Endothelial cell of umbilical vein (primary cell): ENCODE measurements around the gene EPB41L1. TPM values are rescaled to one million over a fixed set of nuclear protein-coding genes. Genes with fewer than 3 reads are reported as not detected.

Experiments used
- BruUV-seq: library from RNA; stranded (reverse); fragments of 400-500 nt; replicated peaks from 2 replicates; lab custom pipeline; 2021; lab: Mats Ljungman, UMichigan
- CTCF ChIA-PET: fragments of 300-600, 350-600 bp; sonication (Branson Sonifier 250); formaldehyde crosslinking; loops from one replicate; lab custom pipeline; 2021; ENCODE audit warnings: antibody characterized with exemption, inconsistent platforms; lab: Charles Lee
- POLR2A ChIA-PET: fragments of 300-600, 350-600 bp; sonication (Branson Sonifier 250); formaldehyde crosslinking; loops from one replicate; lab custom pipeline; 2021; ENCODE audit warnings: antibody characterized with exemption, inconsistent platforms; lab: Charles Lee
- DNase-seq: peaks from one replicate; pipeline ENCODE4 v3.0.0-alpha.2; 2011; ENCODE audit warnings: low read depth, low spot score
- FAIRE-seq: peaks from 2 replicates; lab custom pipeline; 2011; peaks lifted over from hg19 to GRCh38; lab: Jason Lieb, UNC
- H2AFZ ChIP-seq: 2 replicates; pipeline ENCODE4 v1.6.0; 2012; ENCODE audit warnings: low read depth, low read length, control low read depth, inconsistent platforms
- H3K27ac ChIP-seq: 2 replicates; pipeline ENCODE4 v1.5.1; 2011; ENCODE audit warnings: low read depth, mild to moderate bottlenecking, control low read depth, low read length, moderate library complexity; ENCODE audit not compliant: insufficient read depth
- H3K27me3 ChIP-seq, 2 experiments: 2 replicates each; pipeline versions ENCODE4 v1.6.0 to v1.6.1; 2011; ENCODE audit warnings: low read length in 2 of 2, mixed read lengths in 1 of 2; ENCODE audit not compliant: control insufficient read depth in 2 of 2, insufficient read depth in 2 of 2
- H3K36me3 ChIP-seq, 2 experiments: 2 replicates in 1 of 2; 3 replicates in 1 of 2; pipeline ENCODE4 v1.5.1; 2011; ENCODE audit warnings: low read length in 2 of 2, mild to moderate bottlenecking in 1 of 2, moderate library complexity in 1 of 2; ENCODE audit not compliant: control insufficient read depth in 2 of 2, insufficient read depth in 2 of 2; ENCODE audit errors: extremely low read depth in 1 of 2
- H3K4me1 ChIP-seq: 3 replicates; pipeline ENCODE4 v1.5.1; 2011; ENCODE audit warnings: mild to moderate bottlenecking, low read length; ENCODE audit not compliant: control insufficient read depth, insufficient read depth; ENCODE audit errors: extremely low read depth
- H3K4me2 ChIP-seq: 2 replicates; pipeline ENCODE4 v1.6.1; 2011; ENCODE audit warnings: low read length, control low read depth, mixed read lengths; ENCODE audit not compliant: insufficient read depth
- H3K4me3 ChIP-seq, 3 experiments: fragments of 200-600 bp in 1 of 3; sonication (generic), shearing (Covaris generic) in 1 of 3; replicated peaks in 1 of 3; 2 replicates each; pipeline ENCODE4 v1.5.1; 2011 to 2016; ENCODE audit warnings: control low read depth in 3 of 3, low read length in 3 of 3, mild to moderate bottlenecking in 2 of 3, inconsistent platforms in 1 of 3, low read depth in 1 of 3, moderate library complexity in 1 of 3; ENCODE audit not compliant: insufficient read depth in 1 of 3
- H3K79me2 ChIP-seq: 2 replicates; pipeline ENCODE4 v1.6.0; 2012; ENCODE audit warnings: low read length, inconsistent platforms; ENCODE audit not compliant: control insufficient read depth, insufficient read depth
- H3K9ac ChIP-seq: replicated peaks from 2 replicates; pipeline ENCODE3; 2011; ENCODE audit warnings: low read length, control low read depth; ENCODE audit not compliant: insufficient read depth; ENCODE audit errors: extremely low read depth
- H3K9me1 ChIP-seq: replicated peaks from 3 replicates; pipeline ENCODE4 v1.6.0; 2011; ENCODE audit warnings: mild to moderate bottlenecking, low read length; ENCODE audit not compliant: control insufficient read depth, insufficient read depth; ENCODE audit errors: extremely low read depth
- H3K9me3 ChIP-seq: replicated peaks from 2 replicates; pipeline ENCODE4 v1.5.1; 2012; ENCODE audit warnings: low read length, inconsistent platforms; ENCODE audit not compliant: control insufficient read depth, insufficient read depth
- H4K20me1 ChIP-seq: replicated peaks from 2 replicates; pipeline ENCODE3; 2011; ENCODE audit warnings: mild to moderate bottlenecking, low read length; ENCODE audit not compliant: control insufficient read depth, insufficient read depth; ENCODE audit errors: extremely low read depth
- EZH2 ChIP-seq: IDR thresholded peaks from 2 replicates; pipeline ENCODE4 v1.6.1; 2012; ENCODE audit warnings: borderline replicate concordance, low read depth, mild to moderate bottlenecking, moderate library complexity, low read length, inconsistent platforms; ENCODE audit not compliant: severe bottlenecking
- FOS ChIP-seq: IDR thresholded peaks from 2 replicates; pipeline ENCODE4 v1.6.1; 2011; ENCODE audit warnings: mild to moderate bottlenecking, low read length, moderate library complexity, borderline replicate concordance; ENCODE audit not compliant: insufficient read depth
- GATA2 ChIP-seq: IDR thresholded peaks from 2 replicates; pipeline ENCODE4 v1.7.0; 2011; ENCODE audit warnings: low read depth, mild to moderate bottlenecking, moderate library complexity, mixed read lengths, low read length; ENCODE audit not compliant: insufficient read length, insufficient read depth
- JUN ChIP-seq: IDR thresholded peaks from 2 replicates; pipeline ENCODE4 v1.6.1; 2011; ENCODE audit warnings: borderline replicate concordance, low read depth; ENCODE audit not compliant: insufficient read length, insufficient read depth
- MYC ChIP-seq: IDR thresholded peaks from one replicate; pipeline ENCODE4 v1.6.1; 2011; ENCODE audit warnings: mild to moderate bottlenecking, low read depth, low read length
- POLR2A ChIP-seq: IDR thresholded peaks from 2 replicates; pipeline ENCODE4 v1.6.1; 2012; ENCODE audit warnings: low read depth, mild to moderate bottlenecking, control low read depth, low read length
- POLR2AphosphoS5 ChIP-seq: IDR thresholded peaks from 2 replicates; pipeline ENCODE4 v1.6.1; 2012; ENCODE audit warnings: low read depth, mild to moderate bottlenecking, control low read depth, low read length, moderate library complexity; ENCODE audit not compliant: insufficient read depth
- dilution Hi-C: fragments of 300-500 bp; cut with MboI; formaldehyde crosslinking; loops from one replicate; pipeline ENCODE4 v1.15.0; 2019; ENCODE audit warnings: low sequenced_read_pairs; ENCODE audit not compliant: extremely low pct_ligation_motif_present
- intact Hi-C: fragments of 100-400 bp; cut with micrococcal nuclease; formaldehyde crosslinking; loops from one replicate; pipeline ENCODE4 v1.10.0; 2022
- polyA plus RNA-seq, 4 experiments: library from polyadenylated mRNA; depleted of rRNA in 3 of 4; stranded (reverse) in 3 of 4; unstranded in 1 of 4; fragments of >200 nt; gene quantifications; 2 replicates each; pipeline versions ENCODE4 v1.2.1 to v1.2.3, GENCODE V29; 2011 to 2012; ENCODE audit warnings: missing spikeins in 1 of 4
- total RNA-seq: library from RNA; stranded (reverse); gene quantifications from 2 replicates; pipeline ENCODE4 v1.2.3, GENCODE V29; 2021
- TF ChIP-seq, protein P1 (sequence below), 2 donors: IDR thresholded peaks; 1 replicate in 1 of 2; 2 replicates in 1 of 2; pipeline ENCODE4 v1.5.1; 2011; ENCODE audit warnings: low read length in 2 of 2, mild to moderate bottlenecking in 2 of 2, moderate library complexity in 2 of 2, control low read depth in 1 of 2, inconsistent platforms in 1 of 2, low read depth in 1 of 2; ENCODE audit not compliant: insufficient read depth in 1 of 2; ENCODE audit errors: extremely low read depth in 1 of 2
- TF ChIP-seq, protein P2 (sequence below): IDR thresholded peaks from 2 replicates; pipeline ENCODE4 v1.6.1; 2011; ENCODE audit not compliant: insufficient read depth, insufficient read length

Gene EPB41L1
- total and polyA plus RNA-seq, 2 donors (not counting 3 experiments of a cell fraction or from before 2014, with no cell fraction given) = 6.1 to 12.2 TPM

DNA sequence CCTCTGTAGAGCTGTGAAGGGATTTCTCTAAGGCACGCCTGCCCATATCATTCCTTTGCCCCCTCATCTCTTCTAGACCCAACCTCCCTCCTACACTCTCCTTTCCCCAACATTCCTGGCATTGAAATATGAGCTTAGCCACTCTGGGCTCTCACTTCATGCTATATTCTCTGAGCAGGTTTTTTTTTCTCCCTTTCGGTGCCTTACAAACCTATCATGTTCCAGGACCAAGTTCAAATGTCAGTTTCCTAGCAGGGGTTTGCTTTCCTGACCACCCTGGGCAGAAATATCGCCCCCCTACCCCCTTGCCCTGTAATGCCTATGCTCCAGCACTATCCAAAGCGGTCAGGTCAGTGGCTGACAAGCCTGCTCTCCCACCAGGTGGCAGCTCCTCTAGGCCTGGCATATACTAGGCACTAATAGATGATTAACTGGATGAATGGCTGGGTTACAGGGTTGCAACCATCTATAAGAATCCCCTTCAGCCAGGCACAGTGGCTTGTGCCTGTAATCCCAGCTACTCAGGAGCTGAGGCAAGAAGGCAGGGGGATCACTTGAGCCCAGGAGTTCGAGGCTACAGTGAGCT lies 56.0 kb downstream of the EPB41L1 start:
- no TSS peak for BruUV-seq
- FAIRE-seq = no peak
- ChIA-PET POLR2A (no interaction called here), CTCF (interaction anchor here (0.8 to 6.2 kb wide), 8 partner anchors 7 to 228 kb away, joined by 3 to 60 read pairs (median 6); no protein-coding TSS in a partner anchor)
- Histone ChIP-seq H2AFZ (no peak overlapping the region), H3K4me3 (no peak overlapping the region), H3K9ac (no peak overlapping the region), H3K27me3 (no peaks in the 10 kb centered on the region), H3K79me2 (no peaks in the 10 kb centered on the region), H3K9me3 (no peaks in the 10 kb centered on the region), H4K20me1 (no peaks in the 10 kb centered on the region), H3K36me3 (no peaks in the 10 kb centered on the region), H3K4me1 (no peaks in the 10 kb centered on the region), H3K27ac (no peak overlapping the region), H3K9me1 (no peaks in the 10 kb centered on the region), H3K4me2 (no peak overlapping the region)
- no peak for DNase-seq
- dilution Hi-C loops (no loop called here), intact Hi-C loops (no loop called here)
- TF ChIP-seq, protein P1, sequence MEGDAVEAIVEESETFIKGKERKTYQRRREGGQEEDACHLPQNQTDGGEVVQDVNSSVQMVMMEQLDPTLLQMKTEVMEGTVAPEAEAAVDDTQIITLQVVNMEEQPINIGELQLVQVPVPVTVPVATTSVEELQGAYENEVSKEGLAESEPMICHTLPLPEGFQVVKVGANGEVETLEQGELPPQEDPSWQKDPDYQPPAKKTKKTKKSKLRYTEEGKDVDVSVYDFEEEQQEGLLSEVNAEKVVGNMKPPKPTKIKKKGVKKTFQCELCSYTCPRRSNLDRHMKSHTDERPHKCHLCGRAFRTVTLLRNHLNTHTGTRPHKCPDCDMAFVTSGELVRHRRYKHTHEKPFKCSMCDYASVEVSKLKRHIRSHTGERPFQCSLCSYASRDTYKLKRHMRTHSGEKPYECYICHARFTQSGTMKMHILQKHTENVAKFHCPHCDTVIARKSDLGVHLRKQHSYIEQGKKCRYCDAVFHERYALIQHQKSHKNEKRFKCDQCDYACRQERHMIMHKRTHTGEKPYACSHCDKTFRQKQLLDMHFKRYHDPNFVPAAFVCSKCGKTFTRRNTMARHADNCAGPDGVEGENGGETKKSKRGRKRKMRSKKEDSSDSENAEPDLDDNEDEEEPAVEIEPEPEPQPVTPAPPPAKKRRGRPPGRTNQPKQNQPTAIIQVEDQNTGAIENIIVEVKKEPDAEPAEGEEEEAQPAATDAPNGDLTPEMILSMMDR (IDR thresholded peaks at IDR 0.05; ENCODE audit: extremely low read depth in 1 of 2, insufficient read depth in 1 of 2, low read depth in 1 of 2, low read length in 2 of 2) = peak in 1 of 2 donors; percentile 15
- TF ChIP-seq JUN = no peak

DNA sequence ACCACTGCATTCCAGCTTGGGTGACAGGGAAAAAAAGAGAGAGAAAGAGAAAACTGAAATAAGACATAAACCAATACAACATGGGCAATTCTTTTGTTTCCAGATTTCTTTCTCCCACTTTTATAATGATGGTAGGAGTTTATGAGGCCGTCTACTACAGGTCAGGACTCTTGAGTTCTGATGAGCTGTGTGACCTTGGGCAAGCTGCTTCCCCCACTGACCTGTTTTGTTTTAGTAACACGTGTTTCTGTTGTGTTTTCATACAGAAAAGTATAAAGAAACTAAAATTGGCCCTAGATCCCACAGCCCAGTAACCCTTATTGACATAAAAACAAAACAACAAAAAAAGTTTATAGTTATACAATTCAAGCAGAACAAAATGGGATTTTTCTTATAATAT lies 58.8 kb downstream of the EPB41L1 start:
- H3K27ac ChIP-seq = no peak overlapping the region
- no TSS peak for BruUV-seq
- H3K9ac ChIP-seq = no peak overlapping the region
- H3K4me2 ChIP-seq = no peak overlapping the region
- H3K4me1 ChIP-seq = no peaks in the 10 kb centered on the region
- CTCF ChIA-PET = interaction anchor here (0.7 to 6.2 kb wide), 8 partner anchors 10 to 225 kb away, joined by 3 to 60 read pairs (median 6); no protein-coding TSS in a partner anchor
- H3K27me3 ChIP-seq = peaks cover 0 to 2% of the 10 kb centered on the region in 2 experiments
- no peak overlapping the region for H2AFZ ChIP-seq
- TF ChIP-seq POLR2AphosphoS5 = no peak
- TF ChIP-seq MYC = no peak
- no peak for TF ChIP-seq FOS
- TF ChIP-seq, protein P2, sequence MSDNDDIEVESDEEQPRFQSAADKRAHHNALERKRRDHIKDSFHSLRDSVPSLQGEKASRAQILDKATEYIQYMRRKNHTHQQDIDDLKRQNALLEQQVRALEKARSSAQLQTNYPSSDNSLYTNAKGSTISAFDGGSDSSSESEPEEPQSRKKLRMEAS = no peak
- TF ChIP-seq JUN = no peak
- no peak for TF ChIP-seq POLR2A
- TF ChIP-seq, protein P1 (IDR thresholded peaks at IDR 0.05; ENCODE audit: extremely low read depth in 1 of 2, insufficient read depth in 1 of 2, low read depth in 1 of 2, low read length in 2 of 2) = no peak
- no peak for TF ChIP-seq GATA2
- no peak for TF ChIP-seq EZH2
- no peaks in the 10 kb centered on the region for H3K9me3 ChIP-seq
- H3K9me1 ChIP-seq = no peaks in the 10 kb centered on the region
- H3K4me3 ChIP-seq = no peak overlapping the region
- no peaks in the 10 kb centered on the region for H3K79me2 ChIP-seq
- FAIRE-seq (no peak), DNase-seq (no peak)
- dilution Hi-C loops (no loop called here), intact Hi-C loops (no loop called here)
- no peaks in the 10 kb centered on the region for H4K20me1 ChIP-seq
- POLR2A ChIA-PET = no interaction called here
- H3K36me3 ChIP-seq = no peaks in the 10 kb centered on the region
